Measurements from ENCODE around the gene FAS.

- TF ChIP-seq CTCF (IDR thresholded peaks at IDR 0.05) (no peak), POLR2A (IDR thresholded peaks at IDR 0.05) (no peak), EP300 (IDR thresholded peaks at IDR 0.05) (no peak)
Observed at GRCh38 chr10:89055159-89055558, 64.6 kb downstream of the FAS start.
